NB4 (cell line): ENCODE measurements around the gene MDN1.

ENCODE experiments used
- MYC ChIP-seq: IDR thresholded peaks from 2 replicates; pipeline ENCODE4 v1.6.1; 2011; ENCODE audit warnings: low read depth, low read length
- POLR2A ChIP-seq: IDR thresholded peaks from 2 replicates; pipeline ENCODE4 v1.6.1; 2011; ENCODE audit warnings: mild to moderate bottlenecking; ENCODE audit not compliant: insufficient read length; ENCODE audit errors: extremely low read depth
- TF ChIP-seq, protein P1 (sequence below): IDR thresholded peaks from one replicate; pipeline ENCODE4 v1.5.1; 2012; ENCODE audit warnings: low read depth, low read length
- TF ChIP-seq, protein P2 (sequence below): IDR thresholded peaks from 2 replicates; pipeline ENCODE4 v1.6.1; 2011; ENCODE audit warnings: low read depth, low read length

DNA sequence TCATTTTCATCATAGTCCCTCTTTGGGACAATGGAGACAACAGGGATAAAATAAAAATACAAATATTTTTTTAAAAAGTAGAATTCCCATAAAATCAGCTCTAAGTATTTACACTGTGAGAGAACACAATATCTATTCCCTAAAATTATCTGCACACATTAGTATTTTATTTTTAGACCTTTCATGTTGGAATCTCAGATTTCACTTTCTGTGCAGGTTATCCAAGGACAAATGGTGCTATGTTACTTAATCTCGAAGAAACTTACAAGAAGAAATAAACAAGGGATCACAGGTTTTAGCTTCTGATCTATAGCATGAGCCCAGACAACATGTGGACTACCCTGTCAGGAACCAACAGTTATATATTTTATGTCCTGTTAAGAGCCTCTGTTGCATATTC, 158.0 kb downstream of the MDN1 start:
- TF ChIP-seq, protein P1, sequence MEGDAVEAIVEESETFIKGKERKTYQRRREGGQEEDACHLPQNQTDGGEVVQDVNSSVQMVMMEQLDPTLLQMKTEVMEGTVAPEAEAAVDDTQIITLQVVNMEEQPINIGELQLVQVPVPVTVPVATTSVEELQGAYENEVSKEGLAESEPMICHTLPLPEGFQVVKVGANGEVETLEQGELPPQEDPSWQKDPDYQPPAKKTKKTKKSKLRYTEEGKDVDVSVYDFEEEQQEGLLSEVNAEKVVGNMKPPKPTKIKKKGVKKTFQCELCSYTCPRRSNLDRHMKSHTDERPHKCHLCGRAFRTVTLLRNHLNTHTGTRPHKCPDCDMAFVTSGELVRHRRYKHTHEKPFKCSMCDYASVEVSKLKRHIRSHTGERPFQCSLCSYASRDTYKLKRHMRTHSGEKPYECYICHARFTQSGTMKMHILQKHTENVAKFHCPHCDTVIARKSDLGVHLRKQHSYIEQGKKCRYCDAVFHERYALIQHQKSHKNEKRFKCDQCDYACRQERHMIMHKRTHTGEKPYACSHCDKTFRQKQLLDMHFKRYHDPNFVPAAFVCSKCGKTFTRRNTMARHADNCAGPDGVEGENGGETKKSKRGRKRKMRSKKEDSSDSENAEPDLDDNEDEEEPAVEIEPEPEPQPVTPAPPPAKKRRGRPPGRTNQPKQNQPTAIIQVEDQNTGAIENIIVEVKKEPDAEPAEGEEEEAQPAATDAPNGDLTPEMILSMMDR, result no peak
- TF ChIP-seq POLR2A (no peak), MYC (no peak)
- TF ChIP-seq, protein P2, sequence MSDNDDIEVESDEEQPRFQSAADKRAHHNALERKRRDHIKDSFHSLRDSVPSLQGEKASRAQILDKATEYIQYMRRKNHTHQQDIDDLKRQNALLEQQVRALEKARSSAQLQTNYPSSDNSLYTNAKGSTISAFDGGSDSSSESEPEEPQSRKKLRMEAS, result no peak
